Measurements from ENCODE around the gene PRR15L.

DNA sequence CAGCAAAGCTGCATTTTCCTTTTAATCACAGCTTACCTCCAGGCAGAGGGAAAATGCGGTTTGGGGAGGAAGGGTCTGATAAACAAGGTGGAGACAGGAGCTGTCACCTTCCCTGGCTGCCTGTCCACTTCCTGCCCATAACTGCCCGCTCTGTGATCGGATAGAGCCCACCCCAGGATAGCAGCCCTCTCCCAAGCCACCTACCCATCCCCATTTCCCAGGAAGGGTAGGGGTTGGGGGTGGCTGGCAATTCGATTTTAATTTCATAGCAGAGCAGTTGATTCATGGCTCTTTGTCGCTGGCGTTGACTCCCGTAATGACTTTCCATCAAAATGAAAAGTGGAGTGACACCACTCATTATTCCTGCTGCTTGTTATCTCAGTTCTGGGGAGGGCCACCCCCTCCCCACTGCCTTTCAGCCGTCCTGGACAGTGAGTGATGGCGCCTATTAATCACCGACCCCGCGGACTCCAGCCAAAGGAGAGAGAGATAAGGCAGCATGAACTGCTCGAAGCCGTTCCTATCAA is 24.5 kb upstream of the PRR15L start:
- no peak for TF ChIP-seq POLR2A (IDR thresholded peaks at IDR 0.05; ENCODE audit: low read length)
- no peak for TF ChIP-seq GATA1 (IDR thresholded peaks at IDR 0.05; ENCODE audit: low read depth, low read length)

Measured in erythroblast (primary cell).